CD4-positive, alpha-beta T cell (primary cell): ENCODE results near the gene SUPT4H1. TPM values are rescaled to one million over a fixed set of nuclear protein-coding genes. Genes with fewer than 3 reads are reported as not detected.

Source experiments
- ATAC-seq: fragments of 200-7000 bp; cut with Tn5 transposase; one replicate; pipeline ENCODE4 v1.10.0; 2022; ENCODE audit warnings: mild to moderate bottlenecking; ENCODE audit not compliant: poor library complexity
- CTCF ChIA-PET: fragments of 350-600 bp; sonication (Branson Sonifier 250); formaldehyde crosslinking; loops from one replicate; lab custom pipeline; 2021; ENCODE audit warnings: antibody characterized with exemption, inconsistent platforms; lab: Charles Lee
- POLR2A ChIA-PET: fragments of 350-600 bp; sonication (Branson Sonifier 250); formaldehyde crosslinking; loops from one replicate; lab custom pipeline; 2021; ENCODE audit warnings: antibody characterized with exemption, inconsistent platforms; lab: Charles Lee
- DNase-seq, 14 experiments: peaks; one replicate each; pipeline ENCODE4 v3.0.0-alpha.2; 2013 to 2020; ENCODE audit warnings: mixed read lengths in 2 of 14
- H3K27ac ChIP-seq, 2 donors: one replicate each; pipeline versions ENCODE4 v1.5.1 to v1.7.0; 2013; ENCODE audit warnings: low read length in 2 of 2, low read depth in 1 of 2, mild to moderate bottlenecking in 1 of 2
- H3K27me3 ChIP-seq, 2 experiments: 1 replicate in 1 of 2; 2 replicates in 1 of 2; pipeline versions ENCODE4 v1.6.1 to v1.7.0; 2013; ENCODE audit warnings: low read length in 2 of 2, control low read depth in 1 of 2, mild to moderate bottlenecking in 1 of 2, moderate library complexity in 1 of 2; ENCODE audit not compliant: insufficient read depth in 2 of 2, control insufficient read depth in 1 of 2
- H3K36me3 ChIP-seq: one replicate; pipeline ENCODE4 v1.6.1; 2013; ENCODE audit warnings: low read length, control low read depth; ENCODE audit not compliant: insufficient read depth
- H3K4me1 ChIP-seq: one replicate; pipeline ENCODE4 v1.6.1; 2013; ENCODE audit warnings: low read length, control low read depth; ENCODE audit not compliant: insufficient read depth
- H3K4me3 ChIP-seq: one replicate; pipeline ENCODE4 v1.5.1; 2013; ENCODE audit warnings: mild to moderate bottlenecking, low read length, moderate library complexity
- H3K9me3 ChIP-seq, 2 experiments: 1 replicate in 1 of 2; 2 replicates in 1 of 2; pipeline versions ENCODE4 v1.6.1 to v1.7.0; 2013; ENCODE audit warnings: low read length in 2 of 2, mild to moderate bottlenecking in 2 of 2, control low read depth in 1 of 2, moderate library complexity in 1 of 2; ENCODE audit not compliant: control insufficient read depth in 1 of 2, insufficient read depth in 1 of 2
- H3K27ac Mint-ChIP-seq: one replicate; pipeline ENCODE4 v1.8.0; 2020; ENCODE audit warnings: mixed read lengths
- H3K27me3 Mint-ChIP-seq: one replicate; pipeline ENCODE4 v1.8.0; 2021; ENCODE audit warnings: mixed read lengths
- H3K36me3 Mint-ChIP-seq: one replicate; pipeline ENCODE4 v1.8.0; 2021; ENCODE audit warnings: low read depth, mixed read lengths
- H3K4me1 Mint-ChIP-seq: one replicate; pipeline ENCODE4 v1.8.0; 2021; ENCODE audit warnings: low read depth, mixed read lengths
- H3K4me3 Mint-ChIP-seq: one replicate; pipeline ENCODE4 v1.8.0; 2020; ENCODE audit warnings: mild to moderate bottlenecking, mixed read lengths
- H3K9me3 Mint-ChIP-seq: one replicate; pipeline ENCODE4 v1.8.0; 2020; ENCODE audit warnings: mixed read lengths
- intact Hi-C, 2 experiments: fragments of 100-400 bp; cut with DNase I in 1 of 2; cut with micrococcal nuclease in 1 of 2; formaldehyde crosslinking; loops; one replicate each; pipeline versions ENCODE4 v1.15.1 to v1.9.0; 2023 to 2025; cut with DNase I, micrococcal nuclease
- total RNA-seq, 174 experiments: library from RNA in 2 of 174; stranded (reverse) in 2 of 174; gene quantifications; one replicate each; pipeline ENCODE4 v1.2.3 and lab custom pipeline; 2021 to 2026
- TF ChIP-seq, protein P1 (sequence below): fragments of 200-600 bp; IDR thresholded peaks from one replicate; pipeline ENCODE4 v1.8.0; 2022; ENCODE audit warnings: antibody characterized with exemption, mild to moderate bottlenecking

SUPT4H1 gene
- total RNA-seq, 2 experiments from 2014 or later: 46.5 to 47.0 TPM

DNA sequence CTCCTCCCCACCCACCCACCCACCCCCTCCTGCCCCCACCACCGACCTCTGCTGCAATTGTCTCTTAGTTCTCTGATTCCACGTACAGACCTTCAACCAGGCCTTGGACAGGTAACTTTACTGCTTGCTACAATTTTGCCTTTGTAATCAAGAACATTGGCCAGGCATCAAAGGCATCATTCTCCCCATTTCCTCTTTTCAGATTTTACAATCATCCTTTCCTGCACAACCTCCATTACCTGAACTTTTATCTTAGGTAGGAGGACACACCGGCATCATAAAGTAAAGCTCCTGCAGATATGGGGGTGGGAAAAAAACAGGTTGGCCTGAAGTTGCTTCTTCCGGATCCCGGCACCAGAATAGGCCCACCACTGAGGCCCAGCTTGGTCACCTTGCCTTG, 25.7 kb upstream of the SUPT4H1 start:
- DNase-seq (no peak), ATAC-seq (no peak)
- intact Hi-C loops: no loop called here
- H3K27ac ChIP-seq: no peak overlapping the region
- TF ChIP-seq, protein P1, sequence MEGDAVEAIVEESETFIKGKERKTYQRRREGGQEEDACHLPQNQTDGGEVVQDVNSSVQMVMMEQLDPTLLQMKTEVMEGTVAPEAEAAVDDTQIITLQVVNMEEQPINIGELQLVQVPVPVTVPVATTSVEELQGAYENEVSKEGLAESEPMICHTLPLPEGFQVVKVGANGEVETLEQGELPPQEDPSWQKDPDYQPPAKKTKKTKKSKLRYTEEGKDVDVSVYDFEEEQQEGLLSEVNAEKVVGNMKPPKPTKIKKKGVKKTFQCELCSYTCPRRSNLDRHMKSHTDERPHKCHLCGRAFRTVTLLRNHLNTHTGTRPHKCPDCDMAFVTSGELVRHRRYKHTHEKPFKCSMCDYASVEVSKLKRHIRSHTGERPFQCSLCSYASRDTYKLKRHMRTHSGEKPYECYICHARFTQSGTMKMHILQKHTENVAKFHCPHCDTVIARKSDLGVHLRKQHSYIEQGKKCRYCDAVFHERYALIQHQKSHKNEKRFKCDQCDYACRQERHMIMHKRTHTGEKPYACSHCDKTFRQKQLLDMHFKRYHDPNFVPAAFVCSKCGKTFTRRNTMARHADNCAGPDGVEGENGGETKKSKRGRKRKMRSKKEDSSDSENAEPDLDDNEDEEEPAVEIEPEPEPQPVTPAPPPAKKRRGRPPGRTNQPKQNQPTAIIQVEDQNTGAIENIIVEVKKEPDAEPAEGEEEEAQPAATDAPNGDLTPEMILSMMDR: no peak
- no peaks in the 10 kb centered on the region for H3K9me3 ChIP-seq
- Mint-ChIP-seq H3K36me3 (no peaks in the 10 kb centered on the region), H3K4me3 (no peak overlapping the region), H3K27me3 (no peaks in the 10 kb centered on the region), H3K9me3 (no peaks in the 10 kb centered on the region), H3K27ac (no peak overlapping the region), H3K4me1 (peaks cover 45% of the 10 kb centered on the region)
- no peaks in the 10 kb centered on the region for H3K36me3 ChIP-seq
- H3K4me1 ChIP-seq: peaks cover 29% of the 10 kb centered on the region
- no peaks in the 10 kb centered on the region for H3K27me3 ChIP-seq
- ChIA-PET CTCF (no interaction called here), POLR2A (interaction anchor here (3.1 kb wide), 1 partner anchor 15 kb away, joined by 11 read pairs; no protein-coding TSS in a partner anchor)
- H3K4me3 ChIP-seq: no peak overlapping the region

DNA sequence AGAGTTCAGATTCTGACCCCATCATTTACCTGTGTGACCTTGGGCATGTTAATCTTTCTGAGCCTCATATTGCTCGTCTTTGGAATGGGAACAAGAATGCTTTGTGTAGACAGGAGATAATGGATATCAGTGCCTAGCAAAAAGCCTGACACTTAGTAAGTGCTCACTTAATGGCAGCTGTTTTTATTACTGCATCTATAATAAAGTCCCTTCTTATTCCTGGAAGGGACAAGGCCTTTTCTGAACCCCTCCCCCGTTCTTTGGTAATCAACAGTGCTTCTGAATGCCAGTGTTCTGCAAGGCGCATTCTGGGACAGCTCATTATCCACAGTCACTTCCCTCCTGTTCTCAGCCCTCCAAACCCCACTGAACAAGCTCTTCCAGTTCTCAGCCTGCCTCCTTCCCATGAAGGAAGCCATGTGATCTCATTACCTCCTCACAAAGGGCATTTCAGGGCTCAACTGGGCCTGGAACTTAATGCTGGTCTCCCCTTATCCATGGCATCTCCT, 25.1 kb upstream of the SUPT4H1 start:
- Histone ChIP-seq H3K9me3 (no peaks in the 10 kb centered on the region), H3K27me3 (no peaks in the 10 kb centered on the region), H3K36me3 (no peaks in the 10 kb centered on the region), H3K4me3 (no peak overlapping the region), H3K27ac (no peak overlapping the region), H3K4me1 (peaks cover 26% of the 10 kb centered on the region)
- intact Hi-C loops: no loop called here
- ChIA-PET CTCF (no interaction called here), POLR2A (no interaction called here)
- Mint-ChIP-seq H3K4me3 (no peak overlapping the region), H3K4me1 (peaks cover 40% of the 10 kb centered on the region), H3K36me3 (no peaks in the 10 kb centered on the region), H3K27ac (no peak overlapping the region), H3K27me3 (no peaks in the 10 kb centered on the region), H3K9me3 (no peaks in the 10 kb centered on the region)
- ATAC-seq (no peak), DNase-seq (no peak)
- TF ChIP-seq, protein P1: no peak

DNA sequence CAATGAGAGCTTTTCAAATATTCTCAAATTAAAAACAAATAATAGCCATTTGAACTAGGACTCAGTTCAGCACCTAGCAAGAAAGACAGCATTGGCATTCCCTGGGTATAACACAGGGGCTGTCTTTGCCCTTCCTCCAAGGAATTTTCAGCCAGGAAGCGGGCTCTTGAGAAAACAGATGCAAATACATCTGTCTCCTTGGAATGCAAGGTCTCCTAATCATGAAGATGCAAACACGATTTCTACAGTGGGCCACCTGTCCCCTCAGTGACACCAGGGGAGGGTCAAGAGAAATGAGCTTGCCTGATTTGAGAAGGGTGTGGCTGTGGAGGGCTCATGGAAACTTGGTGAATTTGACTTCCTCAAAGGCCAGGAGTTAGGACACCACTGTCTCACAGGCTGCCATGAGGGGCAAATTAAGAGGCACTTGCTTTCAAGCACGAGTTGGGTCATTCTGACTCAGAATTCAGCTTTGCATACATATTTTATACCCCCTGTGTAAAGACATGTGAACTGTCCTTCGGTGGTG, 24.5 kb upstream of the SUPT4H1 start:
- Histone ChIP-seq H3K27me3 (no peaks in the 10 kb centered on the region), H3K9me3 (no peaks in the 10 kb centered on the region), H3K4me1 (peaks cover 23% of the 10 kb centered on the region), H3K27ac (no peak overlapping the region), H3K4me3 (no peak overlapping the region), H3K36me3 (no peaks in the 10 kb centered on the region)
- H3K4me3 Mint-ChIP-seq: no peak overlapping the region
- CTCF ChIA-PET: interaction anchor here (1.0 kb wide), 1 partner anchor 60 kb away, joined by 4 read pairs; no protein-coding TSS in a partner anchor
- POLR2A ChIA-PET: no interaction called here
- intact Hi-C loops: no loop called here
- no peaks in the 10 kb centered on the region for H3K36me3 Mint-ChIP-seq
- TF ChIP-seq, protein P1: no peak
- H3K27me3 Mint-ChIP-seq: no peaks in the 10 kb centered on the region
- H3K9me3 Mint-ChIP-seq: no peaks in the 10 kb centered on the region
- ATAC-seq (no peak), DNase-seq (no peak)
- H3K4me1 Mint-ChIP-seq: peaks cover 34% of the 10 kb centered on the region
- H3K27ac Mint-ChIP-seq: no peak overlapping the region
